DMS53 treated with DMSO at 0.1 percent for 48 hours (cell line): Measurements from ENCODE around the gene ACOX2.
"Not testable (repeated sequence)": the region's sequence is repeated elsewhere in the genome, so short reads cannot be mapped to it uniquely, and the experiment has no call there.

Experiments used
- DNase-seq: peaks from one replicate; lab custom pipeline; 2025; ENCODE audit not compliant: unreplicated experiment; lab: John Stamatoyannopoulos, UW

Gene ACOX2

DNA sequence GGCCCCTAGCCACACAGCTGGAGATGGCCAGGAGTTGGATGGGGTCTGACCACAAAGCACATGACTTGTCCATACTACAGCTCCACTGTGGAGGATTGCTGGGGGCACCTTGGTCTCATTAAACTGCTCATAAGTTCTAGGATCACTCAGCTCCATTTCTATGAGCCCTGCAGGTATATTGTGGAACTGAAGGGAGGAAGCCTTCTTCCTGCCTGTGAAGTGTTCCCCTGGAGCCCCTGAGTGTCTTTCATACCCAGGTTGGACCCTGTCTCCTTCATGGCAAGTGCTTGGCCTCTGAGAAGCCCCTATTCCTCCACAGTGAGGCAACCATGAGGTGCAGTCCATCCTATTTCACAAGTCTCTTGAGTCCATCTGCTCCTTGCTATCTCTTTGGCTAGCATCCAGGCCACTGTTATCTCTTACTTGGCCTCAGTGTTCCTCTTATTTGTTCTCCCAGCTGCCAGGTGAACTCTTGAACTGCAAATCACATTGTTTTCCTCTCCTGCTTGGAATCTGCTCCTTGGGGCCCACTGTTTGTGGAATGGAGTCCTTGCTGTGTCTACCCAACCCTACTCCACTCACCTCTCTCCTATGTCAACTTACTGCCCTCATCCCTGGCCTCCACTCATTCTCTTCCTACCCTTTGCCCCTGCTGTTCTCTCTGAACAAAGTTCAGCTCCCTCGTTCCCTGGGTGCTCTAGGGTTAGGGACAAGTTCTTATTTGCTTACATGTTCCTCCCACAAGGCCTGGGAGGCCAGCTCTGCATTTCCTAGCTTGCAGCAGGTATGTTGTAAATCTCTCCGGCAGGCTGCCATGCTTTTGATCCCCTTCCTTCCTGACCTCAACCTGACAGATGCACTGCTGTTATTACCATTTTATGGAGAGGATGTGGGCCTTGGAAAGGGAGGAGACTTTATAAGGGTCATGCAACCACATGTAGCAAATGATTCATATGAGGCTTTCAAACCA lies 1.2 kb downstream of the ACOX2 start:
- no peak for DNase-seq

DNA sequence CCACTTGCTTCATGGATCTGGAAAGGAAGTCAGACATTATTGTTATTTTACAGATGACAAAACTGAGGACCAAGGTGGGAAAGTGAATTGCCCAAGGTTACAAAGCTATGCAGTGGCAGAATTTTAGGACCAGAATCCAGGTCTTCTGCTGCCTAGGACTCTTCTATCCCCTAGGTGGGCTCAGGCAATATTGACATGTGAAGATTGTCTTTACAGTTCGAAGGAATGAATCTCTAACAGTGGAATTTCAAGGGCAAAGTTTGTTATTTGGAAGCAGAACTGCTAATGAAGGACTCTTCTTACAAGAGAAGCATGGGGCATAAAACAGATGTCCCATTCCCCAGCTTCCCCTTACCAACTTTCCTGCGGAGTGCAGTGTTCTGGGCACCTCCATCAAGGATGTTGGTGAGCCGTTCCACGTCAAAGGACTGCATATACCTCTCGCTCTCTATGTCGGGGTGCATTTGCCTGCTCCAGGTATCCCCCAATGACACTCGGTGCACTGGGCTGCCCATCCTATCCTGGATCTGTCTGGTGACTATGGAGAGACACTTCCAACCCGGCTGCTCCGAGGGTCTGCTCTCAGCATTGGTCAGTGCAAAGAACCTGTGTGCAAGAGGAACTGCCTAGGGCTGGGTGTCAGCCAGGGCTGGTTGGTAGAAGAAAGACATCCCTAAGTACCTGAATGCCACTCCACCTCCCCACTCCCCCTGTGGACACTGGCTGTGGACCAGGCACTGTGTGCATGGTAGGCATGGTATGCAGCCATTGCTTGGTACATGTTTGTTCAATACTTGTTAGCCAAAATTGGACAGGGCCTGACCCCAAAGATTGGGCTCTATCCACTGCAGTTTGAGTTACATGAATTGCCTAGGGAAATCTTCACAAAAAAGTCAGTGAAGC lies 2.1 kb downstream of the ACOX2 start:
- DNase-seq = no peak

DNA sequence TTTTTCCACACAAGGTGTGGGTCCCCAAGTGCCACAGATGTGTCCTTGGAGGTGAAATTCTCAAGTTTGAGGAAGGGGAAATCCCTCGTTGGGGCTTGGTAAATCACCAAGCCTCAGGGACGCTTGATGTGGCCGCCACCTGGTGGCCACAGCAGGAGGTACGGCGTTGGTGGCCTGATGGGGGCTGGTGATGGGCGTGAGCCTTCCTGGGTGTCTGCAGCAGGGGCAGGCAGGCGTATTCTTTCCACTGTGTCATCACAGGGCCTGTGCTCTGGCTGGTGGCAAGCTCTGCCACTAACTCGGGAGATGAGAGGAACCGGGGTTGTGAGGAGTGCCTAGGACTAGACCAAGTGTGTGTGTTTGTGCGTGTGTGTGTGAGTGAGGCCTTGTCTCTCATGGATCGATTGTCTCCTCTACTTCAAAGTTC lies 4.2 kb downstream of the ACOX2 start:
- no peak for DNase-seq

DNA sequence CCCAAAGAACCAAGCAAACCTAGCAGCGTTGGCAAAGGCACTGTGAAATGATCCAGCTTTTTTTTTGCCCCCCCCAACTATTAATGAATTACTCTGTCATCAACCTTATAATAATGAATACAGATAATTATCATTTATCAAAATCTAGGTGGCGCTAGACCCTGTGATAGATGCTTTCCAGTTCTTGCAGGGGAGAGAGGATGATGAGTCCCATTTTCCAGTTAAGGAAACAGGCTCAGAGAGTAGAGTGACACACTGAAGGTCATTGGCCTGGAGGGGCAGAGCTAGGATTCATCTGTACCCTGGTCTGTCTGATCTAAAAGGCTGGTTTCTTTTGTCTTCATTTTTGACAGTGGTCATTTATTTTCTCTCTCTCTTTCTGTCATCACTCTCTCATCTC lies 5.0 kb downstream of the ACOX2 start:
- no peak for DNase-seq

DNA sequence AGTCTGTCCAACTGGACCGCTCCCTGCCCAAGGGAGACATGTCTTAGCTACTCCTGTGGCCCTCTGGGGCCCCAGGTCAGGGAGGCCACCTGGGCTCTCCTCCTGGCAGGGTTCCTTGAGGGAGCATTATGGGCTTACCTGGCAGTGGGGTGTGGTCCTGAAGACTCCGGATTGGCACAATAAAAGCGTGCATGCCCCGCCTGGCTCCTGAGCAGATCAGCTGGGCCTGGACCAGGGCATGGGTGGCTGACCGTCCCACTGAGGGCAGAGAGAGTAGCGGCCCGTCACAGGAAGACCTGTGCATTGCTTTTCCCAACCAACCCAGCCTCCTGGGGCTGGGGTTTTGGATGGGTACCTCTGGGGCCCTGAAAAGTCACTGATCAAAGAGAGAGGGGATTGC lies 5.4 kb downstream of the ACOX2 start:
- DNase-seq = no peak

DNA sequence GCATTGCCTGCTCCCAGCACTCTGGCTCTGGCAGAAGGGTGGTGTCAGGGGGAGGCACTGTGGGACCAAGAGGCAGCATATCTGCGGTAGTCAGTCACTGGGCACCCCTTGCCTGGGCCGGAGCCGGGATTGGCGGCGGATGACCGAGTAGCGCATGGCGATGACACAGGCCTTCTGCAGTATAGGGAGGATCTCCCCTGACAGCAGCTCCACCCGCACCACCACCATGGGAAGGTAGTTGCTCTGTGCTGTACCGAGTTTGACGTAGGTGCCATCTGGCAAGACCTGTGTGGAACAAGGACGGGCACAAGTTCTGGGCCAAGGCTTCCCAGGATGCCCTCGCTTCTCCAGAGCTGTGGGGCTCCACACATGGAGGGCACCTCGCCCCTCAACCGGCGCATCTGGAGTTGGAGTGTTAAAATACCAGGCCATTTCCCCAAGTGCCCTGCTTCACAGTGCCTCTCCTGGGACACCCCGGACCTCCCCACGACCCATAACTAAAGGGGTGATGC lies 6.6 kb downstream of the ACOX2 start:
- no peak for DNase-seq

DNA sequence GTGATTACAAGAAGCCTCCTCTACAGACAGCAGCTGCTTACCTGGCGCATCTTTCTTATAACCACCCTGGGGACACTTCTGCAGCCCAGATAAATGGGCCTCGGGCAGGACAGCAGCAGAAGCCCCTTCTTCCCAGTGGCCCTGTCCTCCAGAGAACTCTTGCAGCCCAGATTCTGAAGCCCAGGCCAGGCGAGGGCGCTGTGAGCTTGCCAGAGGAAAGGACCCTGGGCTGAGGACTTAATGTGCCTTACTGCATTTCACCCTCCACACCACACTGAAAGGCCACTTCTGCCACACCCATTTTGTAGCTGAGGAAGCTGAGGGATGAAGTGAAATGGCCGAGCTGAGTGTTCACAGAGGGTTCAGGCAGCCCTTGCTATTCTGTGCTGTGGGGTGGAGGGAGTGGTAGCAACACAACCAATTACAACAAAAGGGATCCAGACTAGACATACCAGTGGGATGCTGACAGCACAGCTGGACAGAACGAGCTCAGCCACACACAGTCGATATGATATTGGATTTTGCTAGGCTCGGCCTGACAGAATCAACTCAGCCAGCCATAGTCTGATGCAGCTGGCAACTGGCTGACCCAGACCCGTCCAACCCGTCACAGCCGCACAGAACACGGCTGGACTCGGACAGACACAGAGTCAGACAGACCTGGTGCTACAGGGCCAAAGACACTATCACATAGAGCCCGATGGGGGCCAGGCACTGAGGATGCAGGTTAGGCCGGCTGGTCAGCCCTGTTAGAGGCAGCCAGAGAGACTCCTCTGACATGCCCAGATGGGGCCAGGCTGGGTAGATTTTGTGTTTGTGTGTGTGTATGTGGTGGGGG lies 7.3 kb downstream of the ACOX2 start:
- no peak for DNase-seq

DNA sequence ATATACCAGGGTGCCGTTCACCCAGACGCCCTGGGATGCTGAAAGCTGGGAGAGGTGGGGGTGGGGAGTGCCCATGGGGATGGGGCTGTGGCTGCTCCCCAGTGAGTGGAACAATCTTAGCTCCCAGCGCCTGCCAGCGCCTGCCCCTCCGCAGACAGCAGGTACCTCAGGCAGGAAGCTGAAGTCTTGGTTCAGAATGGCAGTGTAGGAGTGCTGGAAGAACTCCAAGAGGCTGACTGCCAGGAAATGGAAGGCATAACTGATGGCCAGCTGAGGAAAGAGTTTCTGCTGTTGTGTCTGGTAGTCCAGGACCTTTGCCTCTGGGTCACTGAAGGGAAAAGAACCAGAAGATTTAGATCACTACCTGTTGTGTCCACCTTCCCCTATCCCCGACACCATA lies 8.4 kb downstream of the ACOX2 start:
- no peak for DNase-seq

DNA sequence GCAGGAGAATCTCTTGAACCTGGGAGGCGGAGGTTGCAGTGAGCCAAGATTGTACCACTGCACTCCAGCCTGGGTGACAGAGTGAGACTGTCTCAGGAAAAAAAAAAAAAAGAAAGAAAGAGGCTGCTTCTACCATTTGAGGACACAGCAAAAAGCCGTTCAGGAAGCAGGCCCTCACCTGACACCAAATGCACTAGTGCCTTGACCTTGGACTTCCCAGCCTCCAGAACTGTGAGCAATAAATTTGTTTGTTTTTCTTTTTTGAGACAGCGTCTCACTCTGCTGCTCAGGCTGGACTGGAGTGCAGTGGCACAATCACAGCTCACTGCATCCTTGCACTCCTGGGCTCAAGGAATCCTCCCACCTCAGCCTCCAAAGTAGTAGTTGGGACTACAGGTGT lies 9.6 kb downstream of the ACOX2 start:
- not testable (repeated sequence) for DNase-seq

DNA sequence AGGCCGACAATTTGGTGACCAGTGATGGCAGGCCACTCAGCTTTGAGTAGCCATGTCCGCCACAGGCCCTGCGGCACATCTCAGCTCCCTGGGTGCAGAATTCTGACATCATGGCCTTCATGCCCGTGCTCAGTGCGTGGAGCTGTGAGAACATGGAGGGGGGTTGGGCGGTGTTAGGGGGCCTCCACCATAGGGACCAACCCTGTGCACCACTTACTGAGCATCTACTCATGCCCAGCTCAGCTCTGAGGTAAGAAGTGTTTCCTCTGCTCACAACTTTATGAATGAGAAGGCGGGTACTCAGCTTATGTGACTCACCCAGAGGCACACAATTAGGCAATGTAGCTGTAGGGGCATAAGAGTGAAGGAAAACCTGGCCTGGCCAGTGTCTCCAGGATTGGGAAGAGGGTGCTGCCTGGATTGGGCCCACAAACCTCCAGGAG lies 10.5 kb downstream of the ACOX2 start:
- DNase-seq = no peak

DNA sequence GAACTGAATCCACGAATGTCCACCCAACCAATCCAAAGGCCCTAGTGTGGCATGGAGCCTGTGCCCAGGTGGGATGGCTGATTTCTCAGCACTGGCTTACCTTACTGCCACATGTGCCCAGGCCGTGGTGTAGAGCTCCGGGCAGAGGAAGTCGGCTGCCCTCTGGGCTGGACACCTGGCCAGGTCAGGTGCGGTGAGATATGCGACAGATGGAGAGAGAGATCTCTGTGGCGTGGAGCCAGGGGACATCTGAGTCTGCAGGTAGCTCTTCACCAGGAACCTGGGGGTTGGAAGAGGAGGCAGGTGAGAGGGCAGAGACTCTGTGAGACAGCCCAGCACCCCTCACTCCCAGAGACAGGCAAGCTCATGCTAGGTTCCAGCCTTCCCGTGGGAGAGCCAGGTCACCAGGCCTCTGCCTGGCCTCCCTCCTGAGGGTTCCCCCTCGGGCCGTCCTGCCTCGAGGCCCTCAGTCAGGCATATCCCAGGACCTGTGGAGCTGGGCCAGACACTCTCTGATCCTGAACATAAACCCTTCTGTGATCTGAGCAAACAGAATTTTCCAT lies 12.6 kb downstream of the ACOX2 start:
- no peak for DNase-seq

DNA sequence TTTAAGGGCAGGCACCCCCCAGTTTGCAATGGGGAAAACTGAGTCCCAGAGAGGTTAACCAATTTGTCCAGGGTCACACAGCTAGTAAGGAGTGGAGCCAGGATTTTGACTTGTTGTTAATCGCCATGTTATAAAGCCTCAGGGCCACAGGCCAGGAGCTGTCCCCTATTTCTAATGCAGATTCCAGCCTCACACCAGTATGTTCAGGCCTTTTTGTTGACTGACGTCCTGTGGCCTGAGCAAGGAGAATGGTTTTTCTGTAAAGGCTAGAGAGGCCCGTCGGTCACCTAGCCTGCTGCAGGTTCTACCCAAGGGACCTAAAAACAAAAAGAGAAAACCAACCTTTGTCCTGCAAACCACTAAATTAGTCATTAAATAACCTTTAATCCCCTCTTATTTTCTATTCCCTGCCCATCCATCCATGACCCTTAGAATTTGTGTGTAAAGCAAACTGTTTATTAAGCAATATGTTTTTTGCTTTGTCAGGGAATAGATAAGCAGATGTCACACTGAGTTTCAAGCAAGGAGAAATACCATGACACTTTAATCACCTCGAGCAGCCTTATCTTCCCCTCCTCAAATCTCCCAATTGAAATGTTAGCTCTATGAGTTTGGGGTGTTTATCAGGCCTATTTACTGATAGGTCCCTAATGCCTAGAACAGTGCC lies 14.1 kb downstream of the ACOX2 start:
- no peak for DNase-seq

DNA sequence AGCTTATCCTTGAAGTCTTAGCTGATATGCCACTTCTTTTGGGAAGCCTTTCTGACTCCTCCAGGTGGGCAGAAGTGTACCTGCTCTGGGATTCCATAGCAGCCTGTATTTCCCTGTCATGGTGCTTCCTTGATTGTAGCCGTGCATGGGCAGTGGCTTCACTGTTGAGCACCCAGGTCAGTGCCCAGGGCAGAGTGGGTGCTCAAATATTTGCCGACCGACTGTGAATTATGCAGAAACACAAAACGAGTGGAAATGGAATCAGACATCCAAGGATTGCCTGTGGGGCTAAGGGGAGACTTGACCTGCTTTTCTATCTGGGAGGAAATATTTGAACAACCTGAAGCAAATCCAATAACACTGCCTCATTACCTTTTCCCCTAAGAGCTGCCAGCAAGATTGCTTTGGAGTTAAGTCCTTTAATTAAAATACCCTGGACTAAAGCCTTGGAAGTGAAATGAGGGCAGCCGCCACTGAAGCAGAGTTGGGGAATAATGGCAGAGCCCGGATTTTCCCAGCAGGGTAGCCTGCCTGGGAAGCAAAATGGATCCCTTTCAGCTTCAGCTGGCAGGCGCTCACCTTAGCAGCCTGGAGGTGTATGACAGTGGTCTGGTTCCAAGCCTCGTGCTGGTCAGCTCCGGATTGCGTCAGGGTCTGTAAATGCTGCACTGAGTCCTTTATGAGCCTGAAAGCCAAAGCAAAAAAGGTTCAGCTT lies 14.9 kb downstream of the ACOX2 start:
- no peak for DNase-seq

DNA sequence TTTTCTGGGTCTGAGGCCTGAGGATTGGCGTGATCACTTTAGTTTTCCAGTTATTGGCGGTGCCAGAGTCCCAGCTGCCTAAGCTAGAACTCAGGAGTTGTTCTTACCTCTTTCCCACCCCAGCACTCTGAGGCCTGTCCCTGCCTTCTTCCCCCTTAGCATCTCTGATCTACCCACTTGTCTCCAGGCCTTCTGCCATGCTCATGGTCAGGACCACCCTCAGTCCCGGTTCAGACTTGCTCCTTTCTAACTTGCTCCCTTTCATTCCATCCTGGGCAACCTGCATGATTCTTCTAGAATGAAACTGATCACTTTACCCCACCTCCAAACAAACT lies 15.7 kb downstream of the ACOX2 start:
- no peak for DNase-seq

DNA sequence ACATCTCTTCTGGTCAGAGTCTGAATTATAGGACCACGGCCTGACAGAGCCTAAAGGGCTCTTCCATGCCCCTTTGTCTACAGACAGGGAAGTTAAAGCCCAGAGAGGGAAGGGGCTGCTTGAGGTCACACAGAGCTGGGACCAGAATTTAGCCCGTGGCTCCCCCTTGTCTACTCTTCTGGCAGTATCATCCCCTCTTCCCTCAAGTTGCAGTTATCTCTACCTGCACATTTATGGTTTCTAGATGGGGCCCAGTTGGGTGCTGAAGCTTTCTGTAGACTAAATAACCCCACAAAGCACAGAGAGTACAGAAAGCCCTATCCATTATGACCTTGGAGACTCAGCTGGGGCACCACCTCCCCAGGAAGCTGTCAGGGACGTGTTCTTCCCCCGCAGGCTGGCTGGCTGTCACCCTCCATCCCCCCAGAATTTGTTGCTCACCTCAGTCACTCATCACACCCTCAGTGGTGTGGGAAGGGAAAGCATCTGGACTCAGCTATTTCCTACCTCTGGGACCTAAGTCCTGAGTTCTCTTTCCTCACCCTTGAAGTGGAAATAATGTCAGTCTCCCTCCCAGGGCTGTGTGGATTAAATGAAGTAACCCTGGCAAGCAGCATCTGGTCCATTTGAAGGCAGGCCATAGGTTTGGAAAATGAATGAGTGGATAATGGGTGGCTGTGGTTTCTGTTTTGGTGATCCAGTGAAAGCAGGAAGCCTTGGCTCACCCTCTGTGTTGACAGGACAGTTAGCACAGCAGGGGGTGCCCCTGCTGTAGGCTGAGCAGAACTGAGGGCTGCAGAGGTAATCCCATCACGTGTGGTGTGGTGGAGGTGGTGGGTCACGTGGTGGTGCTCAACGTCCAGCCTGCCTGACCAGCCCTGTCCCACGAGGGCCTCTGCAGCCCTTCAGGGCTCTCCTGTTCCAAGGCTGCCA lies 16.3 kb downstream of the ACOX2 start:
- DNase-seq = no peak

DNA sequence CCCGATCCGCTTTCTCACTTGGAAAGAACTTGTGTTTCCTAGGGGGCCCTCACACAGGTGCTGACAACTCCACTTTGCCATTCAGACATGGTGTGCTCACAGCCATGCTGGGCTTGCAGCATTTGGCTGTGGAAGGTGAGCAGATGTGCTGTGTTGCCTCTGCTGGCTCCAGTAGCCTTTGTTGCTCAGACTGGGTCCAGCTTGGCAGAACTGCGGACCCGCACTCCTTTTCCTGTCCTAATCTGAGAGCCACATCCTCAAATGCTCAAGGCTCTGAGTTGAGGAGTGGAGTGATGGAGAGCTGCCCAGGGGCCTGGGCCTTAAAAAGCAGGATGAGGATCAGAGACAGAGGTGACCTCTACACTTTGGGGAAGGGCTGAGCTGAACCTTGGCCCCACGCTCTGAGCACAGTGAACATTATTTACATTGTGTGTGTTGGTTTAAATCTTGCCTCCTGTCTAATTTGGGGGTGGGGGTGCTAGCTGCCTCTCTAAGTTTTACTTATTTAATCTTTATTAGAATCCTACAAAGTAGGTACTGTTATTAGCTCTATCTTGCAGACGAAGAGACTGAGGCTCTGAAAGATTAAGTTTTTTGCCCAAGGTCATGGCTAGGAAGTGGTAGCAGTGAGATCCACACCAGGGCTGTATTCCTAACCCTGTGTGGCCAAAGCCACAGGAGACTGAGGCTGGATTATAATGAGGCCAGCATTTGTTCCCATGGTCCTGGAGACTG lies 17.2 kb downstream of the ACOX2 start:
- no peak for DNase-seq

DNA sequence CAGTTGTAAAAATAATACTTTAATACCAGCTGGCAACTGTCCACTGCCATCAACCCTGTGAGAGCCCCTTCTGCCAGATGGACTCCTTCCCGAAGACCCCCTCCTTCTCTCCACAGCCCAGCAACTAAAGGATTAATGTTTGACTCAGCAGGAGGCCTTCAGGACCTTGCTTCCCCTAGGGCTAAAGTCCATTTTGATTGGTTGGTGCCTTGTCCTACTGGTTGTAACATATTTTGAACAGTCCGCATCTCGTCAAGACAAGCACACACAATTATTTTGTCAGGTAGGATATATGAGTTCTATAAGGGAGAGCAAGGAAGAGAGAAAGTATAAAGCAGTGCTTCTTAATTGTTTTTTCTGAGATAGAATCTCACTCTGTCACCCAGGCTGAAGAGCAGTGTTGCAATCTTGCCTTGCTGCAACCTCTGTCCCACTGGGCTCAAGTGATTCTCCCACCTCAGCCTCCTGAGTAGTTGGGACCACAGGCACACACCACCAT lies 18.6 kb downstream of the ACOX2 start:
- no peak for DNase-seq
